ENCODE measurements around the gene ARMC12.
A peak's percentile ranks its signal among the peaks of the same experiment; 100 is the strongest.
"Not testable (repeated sequence)": the region's sequence is repeated elsewhere in the genome, so short reads cannot be mapped to it uniquely, and the experiment has no call there.

The ARMC12 gene

GRCh38 chr6:35694462-35694861 is 42.4 kb upstream of the ARMC12 start:
- TF ChIP-seq, protein P1, sequence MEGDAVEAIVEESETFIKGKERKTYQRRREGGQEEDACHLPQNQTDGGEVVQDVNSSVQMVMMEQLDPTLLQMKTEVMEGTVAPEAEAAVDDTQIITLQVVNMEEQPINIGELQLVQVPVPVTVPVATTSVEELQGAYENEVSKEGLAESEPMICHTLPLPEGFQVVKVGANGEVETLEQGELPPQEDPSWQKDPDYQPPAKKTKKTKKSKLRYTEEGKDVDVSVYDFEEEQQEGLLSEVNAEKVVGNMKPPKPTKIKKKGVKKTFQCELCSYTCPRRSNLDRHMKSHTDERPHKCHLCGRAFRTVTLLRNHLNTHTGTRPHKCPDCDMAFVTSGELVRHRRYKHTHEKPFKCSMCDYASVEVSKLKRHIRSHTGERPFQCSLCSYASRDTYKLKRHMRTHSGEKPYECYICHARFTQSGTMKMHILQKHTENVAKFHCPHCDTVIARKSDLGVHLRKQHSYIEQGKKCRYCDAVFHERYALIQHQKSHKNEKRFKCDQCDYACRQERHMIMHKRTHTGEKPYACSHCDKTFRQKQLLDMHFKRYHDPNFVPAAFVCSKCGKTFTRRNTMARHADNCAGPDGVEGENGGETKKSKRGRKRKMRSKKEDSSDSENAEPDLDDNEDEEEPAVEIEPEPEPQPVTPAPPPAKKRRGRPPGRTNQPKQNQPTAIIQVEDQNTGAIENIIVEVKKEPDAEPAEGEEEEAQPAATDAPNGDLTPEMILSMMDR (conservative IDR thresholded peaks at IDR 0.05; ENCODE audit: low read depth, low read length) = no peak
- peak; percentile 61 for DNase-seq (ENCODE audit: low read depth)
- no peak overlapping the region for H3K4me3 ChIP-seq (ENCODE audit: low read depth, low read length)

DNA sequence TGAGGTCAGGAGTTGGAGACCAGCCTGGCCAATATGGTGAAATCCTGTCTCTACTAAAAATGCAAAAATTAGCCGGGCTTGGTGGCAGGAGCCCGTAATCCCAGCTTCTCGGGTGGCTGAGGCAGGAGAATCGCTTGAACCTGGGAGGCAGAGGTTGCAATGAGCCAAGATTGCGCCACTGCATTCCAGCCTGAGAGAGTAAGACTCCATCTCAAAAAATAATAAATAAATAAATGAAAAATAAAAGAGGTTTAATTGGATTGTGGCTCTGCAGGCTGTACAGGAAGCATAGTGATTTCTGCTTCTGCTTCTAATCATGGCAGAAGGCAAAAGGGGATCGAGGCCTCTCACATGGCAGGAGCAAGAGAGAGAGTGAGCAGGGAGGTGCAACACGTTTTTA is 38.4 kb upstream of the ARMC12 start:
- DNase-seq (ENCODE audit: low read depth); H3K4me3 ChIP-seq (ENCODE audit: low read depth, low read length): not testable (repeated sequence)

DNA sequence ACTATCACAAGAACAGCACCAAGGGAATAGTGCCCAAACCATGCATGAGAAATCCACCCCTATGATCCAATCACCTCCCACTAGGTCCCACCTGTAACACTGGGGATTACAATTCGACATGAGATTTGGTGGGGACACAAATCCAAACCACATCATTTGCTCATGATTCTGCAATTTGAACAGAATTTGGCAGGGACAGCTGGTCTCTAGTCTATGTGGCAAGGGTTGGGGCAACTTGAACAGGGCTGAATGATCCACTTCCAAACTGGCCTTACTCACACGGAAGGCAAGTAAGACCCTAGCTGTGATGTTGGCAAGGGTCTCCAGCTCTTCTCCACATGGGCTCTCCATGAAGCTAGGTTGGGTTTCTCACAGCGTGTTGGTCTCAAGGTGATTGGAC is 38.0 kb upstream of the ARMC12 start:
- TF ChIP-seq, protein P1 (conservative IDR thresholded peaks at IDR 0.05; ENCODE audit: low read depth, low read length) = no peak
- no peak overlapping the region for H3K4me3 ChIP-seq (ENCODE audit: low read depth, low read length)
- DNase-seq (ENCODE audit: low read depth) = no peak

GRCh38 chr6:35703554-35703953 is 33.3 kb upstream of the ARMC12 start:
- no peak for DNase-seq (ENCODE audit: low read depth)
- H3K4me3 ChIP-seq (ENCODE audit: low read depth, low read length) = no peak overlapping the region
- TF ChIP-seq, protein P1 (conservative IDR thresholded peaks at IDR 0.05; ENCODE audit: low read depth, low read length) = no peak

DNA sequence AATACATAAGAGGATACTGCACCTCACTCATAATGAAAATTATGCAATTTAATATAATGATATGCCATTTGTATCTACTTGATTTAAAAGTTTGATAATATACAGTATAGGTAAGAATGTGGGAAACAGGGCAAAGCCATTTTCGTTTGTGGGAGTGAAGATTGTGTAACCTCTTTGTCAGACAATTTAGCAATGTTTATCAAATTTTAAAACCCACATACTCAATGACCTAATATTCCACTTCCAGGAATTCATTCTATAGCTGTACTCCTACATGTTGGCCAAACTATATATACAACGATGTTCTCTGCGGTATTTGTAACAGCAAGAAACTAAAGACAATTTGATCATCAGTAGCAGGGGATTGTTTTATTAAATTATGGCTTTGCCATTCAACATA is 30.4 kb upstream of the ARMC12 start:
- no peak overlapping the region for H3K4me3 ChIP-seq (ENCODE audit: low read depth, low read length)
- peak; percentile 53 for DNase-seq (ENCODE audit: low read depth)
- TF ChIP-seq, protein P1 (conservative IDR thresholded peaks at IDR 0.05; ENCODE audit: low read depth, low read length) = no peak

- TF ChIP-seq, protein P1 (conservative IDR thresholded peaks at IDR 0.05; ENCODE audit: low read depth, low read length) = no peak
- no peak overlapping the region for H3K4me3 ChIP-seq (ENCODE audit: low read depth, low read length)
- no peak for DNase-seq (ENCODE audit: low read depth)
These were observed 29.0 kb upstream of the ARMC12 start for GRCh38 chr6:35707714-35708407.

GRCh38 chr6:35708585-35708984 is 28.2 kb upstream of the ARMC12 start:
- DNase-seq (ENCODE audit: low read depth) = no peak
- no peak overlapping the region for H3K4me3 ChIP-seq (ENCODE audit: low read depth, low read length)
- TF ChIP-seq, protein P1 (conservative IDR thresholded peaks at IDR 0.05; ENCODE audit: low read depth, low read length) = no peak
